Liver (tissue), 9 donors: ENCODE data around the gene C9orf153. TPM values are rescaled to one million over a fixed set of nuclear protein-coding genes. Genes with fewer than 3 reads are reported as not detected.

Source experiments
- DNase-seq: peaks from one replicate; pipeline ENCODE4 v3.0.0-alpha.2; 2017; ENCODE audit warnings: low spot score
- H3K27ac ChIP-seq, 2 donors: one replicate each; pipeline ENCODE4 v1.7.0; 2013; ENCODE audit warnings: inconsistent platforms in 2 of 2, low read length in 2 of 2, control low read depth in 1 of 2, low read depth in 1 of 2, mild to moderate bottlenecking in 1 of 2
- H3K27me3 ChIP-seq, 4 donors: one replicate each; pipeline versions ENCODE4 v1.6.1 to v1.7.0; 2013; ENCODE audit warnings: low read length in 3 of 4, inconsistent platforms in 1 of 4, mild to moderate bottlenecking in 1 of 4, moderate library complexity in 1 of 4; ENCODE audit not compliant: control insufficient read depth in 4 of 4, insufficient read depth in 4 of 4
- H3K36me3 ChIP-seq, 4 donors: one replicate each; pipeline versions ENCODE4 v1.6.1 to v1.7.0; 2013; ENCODE audit warnings: low read length in 3 of 4, mild to moderate bottlenecking in 3 of 4, low read depth in 1 of 4, moderate library complexity in 1 of 4; ENCODE audit not compliant: control insufficient read depth in 4 of 4, insufficient read depth in 3 of 4
- H3K4me1 ChIP-seq, 4 donors: one replicate each; pipeline versions ENCODE4 v1.6.1 to v1.7.0; 2013; ENCODE audit warnings: low read length in 3 of 4, mild to moderate bottlenecking in 3 of 4, moderate library complexity in 1 of 4; ENCODE audit not compliant: control insufficient read depth in 4 of 4, insufficient read depth in 4 of 4
- H3K4me3 ChIP-seq, 3 donors: one replicate each; pipeline versions ENCODE4 v1.6.1 to v1.7.0; 2013; ENCODE audit warnings: low read length in 3 of 3, control low read depth in 1 of 3, low read depth in 1 of 3, mild to moderate bottlenecking in 1 of 3
- H3K9ac ChIP-seq, 2 donors: one replicate each; pipeline ENCODE4 v1.7.0; 2013; ENCODE audit warnings: low read length in 2 of 2, mild to moderate bottlenecking in 2 of 2, moderate library complexity in 2 of 2, control low read depth in 1 of 2, low read depth in 1 of 2
- H3K9me3 ChIP-seq, 4 donors: one replicate each; pipeline versions ENCODE4 v1.6.1 to v1.7.0; 2013; ENCODE audit warnings: low read length in 3 of 4; ENCODE audit not compliant: control insufficient read depth in 4 of 4
- ATF3 ChIP-seq: IDR thresholded peaks from 2 replicates; pipeline ENCODE4 v1.6.1; 2016; ENCODE audit warnings: antibody characterized with exemption
- CTCF ChIP-seq: fragments of 150-350 bp; IDR thresholded peaks from 2 replicates; pipeline ENCODE4 v1.5.1; 2017; ENCODE audit warnings: improper control_type of control experiment, low read depth, low read length; ENCODE audit not compliant: missing input control
- EGR1 ChIP-seq, 2 donors: IDR thresholded peaks; 2 replicates each; pipeline ENCODE4 v1.6.1; 2016 to 2018; ENCODE audit warnings: antibody characterized with exemption in 2 of 2, low read depth in 2 of 2
- FOXA1 ChIP-seq: IDR thresholded peaks from 2 replicates; pipeline ENCODE4 v1.6.1; 2016; ENCODE audit warnings: antibody characterized with exemption
- FOXA2 ChIP-seq: IDR thresholded peaks from 2 replicates; pipeline ENCODE4 v1.6.1; 2016; ENCODE audit warnings: antibody characterized with exemption
- GABPA ChIP-seq, 2 donors: IDR thresholded peaks in 1 of 2; conservative IDR thresholded peaks in 1 of 2; 2 replicates each; pipeline ENCODE4 v1.6.1; 2016; ENCODE audit warnings: antibody characterized with exemption in 2 of 2, mild to moderate bottlenecking in 1 of 2, moderate library complexity in 1 of 2
- HNF4A ChIP-seq, 2 donors: conservative IDR thresholded peaks; 2 replicates each; pipeline ENCODE4 v1.6.1; 2016; ENCODE audit warnings: antibody characterized with exemption in 2 of 2, mild to moderate bottlenecking in 2 of 2
- HNF4G ChIP-seq: IDR thresholded peaks from 2 replicates; pipeline ENCODE4 v1.6.1; 2016; ENCODE audit warnings: antibody characterized with exemption
- JUND ChIP-seq, 2 donors: IDR thresholded peaks; 2 replicates each; pipeline ENCODE4 v1.6.1; 2016; ENCODE audit warnings: antibody characterized with exemption in 2 of 2
- NR2F2 ChIP-seq: IDR thresholded peaks from 2 replicates; pipeline ENCODE4 v1.6.1; 2016; ENCODE audit warnings: antibody characterized with exemption
- RAD21 ChIP-seq, 2 donors: IDR thresholded peaks; 2 replicates each; pipeline ENCODE4 v1.6.1; 2016; ENCODE audit warnings: antibody characterized with exemption in 2 of 2, mild to moderate bottlenecking in 2 of 2
- RXRA ChIP-seq, 2 donors: IDR thresholded peaks; 2 replicates each; pipeline ENCODE4 v1.6.1; 2017 to 2018; ENCODE audit warnings: antibody characterized with exemption in 2 of 2, mild to moderate bottlenecking in 1 of 2
- SP1 ChIP-seq: IDR thresholded peaks from 2 replicates; pipeline ENCODE4 v1.6.1; 2018; ENCODE audit warnings: antibody characterized with exemption, mild to moderate bottlenecking
- TAF1 ChIP-seq: conservative IDR thresholded peaks from 2 replicates; pipeline ENCODE4 v1.6.1; 2016; ENCODE audit warnings: antibody characterized with exemption, mild to moderate bottlenecking
- YY1 ChIP-seq: IDR thresholded peaks from 2 replicates; pipeline ENCODE4 v1.6.1; 2016; ENCODE audit warnings: antibody characterized with exemption, mild to moderate bottlenecking
- WGBS: extraction: QIAGEN DNeasy Blood & Tissue Kit; methylation state at CpG from one replicate; pipeline ENCODE4 v1.1.7; 2013; 5-methylcytosine and 5-hydroxymethylcytosine counted together
- polyA plus RNA-seq, 2 donors: library from polyadenylated mRNA; stranded (reverse) in 1 of 2; unstranded in 1 of 2; fragments of 200-250 nt in 1 of 2; fragments of >200 nt in 1 of 2; fragmentation: Nextera tagmentation in 1 of 2; extraction: Ambion mirVana in 1 of 2; gene quantifications; one replicate each; pipeline versions ENCODE4 v1.2.1 to v1.2.3, GENCODE V29; 2013 to 2015
- total RNA-seq, 2 donors: library from RNA; depleted of rRNA; stranded (reverse); fragments of >200 nt; gene quantifications; one replicate each; pipeline ENCODE4 v1.2.3, GENCODE V29; 2014
- TF ChIP-seq, protein P1 (sequence below): IDR thresholded peaks from 2 replicates; pipeline ENCODE4 v1.6.1; 2016; ENCODE audit warnings: antibody characterized with exemption, mild to moderate bottlenecking
- TF ChIP-seq, protein P2 (sequence below): IDR thresholded peaks from 2 replicates; pipeline ENCODE4 v1.6.1; 2016; ENCODE audit warnings: antibody characterized with exemption
- TF ChIP-seq, protein P3 (sequence below): IDR thresholded peaks from 2 replicates; pipeline ENCODE4 v1.6.1; 2016; ENCODE audit warnings: antibody characterized with exemption
- donor health status: healthy.
- donor health status: healthy.
- donor health status: healthy.
- donor health status: healthy.
- donor health status: healthy.

The C9orf153 gene
- total and polyA plus RNA-seq, 4 donors: 0.07 to 0.67 (median 0.34) TPM

DNA sequence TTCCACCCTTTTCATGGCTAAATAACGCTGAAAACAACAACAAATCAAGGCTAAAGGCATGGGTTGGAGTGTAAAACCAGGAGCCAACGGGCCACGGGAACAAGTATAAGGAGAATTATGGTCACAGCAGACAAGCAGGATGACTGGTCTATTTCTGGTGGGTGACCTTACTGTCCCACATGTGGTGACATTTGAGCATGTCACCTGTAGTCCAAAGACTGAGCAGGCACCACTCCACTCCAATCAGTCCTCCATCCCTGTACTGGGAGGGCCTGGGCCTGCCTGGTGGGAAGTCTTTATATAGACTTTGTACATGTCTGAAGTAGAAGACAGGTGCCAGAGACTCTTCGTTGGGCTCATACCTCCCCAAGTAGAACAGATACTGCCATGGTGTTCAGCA is 36.8 kb downstream of the C9orf153 start:
- Histone ChIP-seq H3K27ac (no peak overlapping the region), H3K9ac (no peak overlapping the region), H3K4me3 (no peak overlapping the region), H3K4me1 (no peaks in the 10 kb centered on the region), H3K9me3 (no peaks in the 10 kb centered on the region), H3K27me3 (no peaks in the 10 kb centered on the region), H3K36me3 (no peaks in the 10 kb centered on the region)
- DNase-seq: no peak
- TF ChIP-seq FOXA1 (no peak), RAD21 (IDR thresholded peaks at IDR 0.05) (no peak), EGR1 (IDR thresholded peaks at IDR 0.05; ENCODE audit: low read depth in 2 of 2) (no peak), JUND (IDR thresholded peaks at IDR 0.05) (no peak), TAF1 (no peak), NR2F2 (no peak), HNF4A (conservative IDR thresholded peaks at IDR 0.05) (no peak), HNF4G (no peak)
- TF ChIP-seq, protein P1, sequence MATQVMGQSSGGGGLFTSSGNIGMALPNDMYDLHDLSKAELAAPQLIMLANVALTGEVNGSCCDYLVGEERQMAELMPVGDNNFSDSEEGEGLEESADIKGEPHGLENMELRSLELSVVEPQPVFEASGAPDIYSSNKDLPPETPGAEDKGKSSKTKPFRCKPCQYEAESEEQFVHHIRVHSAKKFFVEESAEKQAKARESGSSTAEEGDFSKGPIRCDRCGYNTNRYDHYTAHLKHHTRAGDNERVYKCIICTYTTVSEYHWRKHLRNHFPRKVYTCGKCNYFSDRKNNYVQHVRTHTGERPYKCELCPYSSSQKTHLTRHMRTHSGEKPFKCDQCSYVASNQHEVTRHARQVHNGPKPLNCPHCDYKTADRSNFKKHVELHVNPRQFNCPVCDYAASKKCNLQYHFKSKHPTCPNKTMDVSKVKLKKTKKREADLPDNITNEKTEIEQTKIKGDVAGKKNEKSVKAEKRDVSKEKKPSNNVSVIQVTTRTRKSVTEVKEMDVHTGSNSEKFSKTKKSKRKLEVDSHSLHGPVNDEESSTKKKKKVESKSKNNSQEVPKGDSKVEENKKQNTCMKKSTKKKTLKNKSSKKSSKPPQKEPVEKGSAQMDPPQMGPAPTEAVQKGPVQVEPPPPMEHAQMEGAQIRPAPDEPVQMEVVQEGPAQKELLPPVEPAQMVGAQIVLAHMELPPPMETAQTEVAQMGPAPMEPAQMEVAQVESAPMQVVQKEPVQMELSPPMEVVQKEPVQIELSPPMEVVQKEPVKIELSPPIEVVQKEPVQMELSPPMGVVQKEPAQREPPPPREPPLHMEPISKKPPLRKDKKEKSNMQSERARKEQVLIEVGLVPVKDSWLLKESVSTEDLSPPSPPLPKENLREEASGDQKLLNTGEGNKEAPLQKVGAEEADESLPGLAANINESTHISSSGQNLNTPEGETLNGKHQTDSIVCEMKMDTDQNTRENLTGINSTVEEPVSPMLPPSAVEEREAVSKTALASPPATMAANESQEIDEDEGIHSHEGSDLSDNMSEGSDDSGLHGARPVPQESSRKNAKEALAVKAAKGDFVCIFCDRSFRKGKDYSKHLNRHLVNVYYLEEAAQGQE: no peak
- WGBS: 89% methylated on average over 4 of the region's 4 CpGs

GRCh38 chr9:86219606-86220005 is 39.9 kb downstream of the C9orf153 start:
- no peaks in the 10 kb centered on the region for H3K36me3 ChIP-seq
- H3K9ac ChIP-seq: no peak overlapping the region
- DNase-seq: no peak
- H3K27ac ChIP-seq: no peak overlapping the region
- TF ChIP-seq NR2F2: no peak
- TF ChIP-seq, protein P1: no peak
- TF ChIP-seq, protein P2, sequence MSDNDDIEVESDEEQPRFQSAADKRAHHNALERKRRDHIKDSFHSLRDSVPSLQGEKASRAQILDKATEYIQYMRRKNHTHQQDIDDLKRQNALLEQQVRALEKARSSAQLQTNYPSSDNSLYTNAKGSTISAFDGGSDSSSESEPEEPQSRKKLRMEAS: no peak
- TF ChIP-seq, protein P3, sequence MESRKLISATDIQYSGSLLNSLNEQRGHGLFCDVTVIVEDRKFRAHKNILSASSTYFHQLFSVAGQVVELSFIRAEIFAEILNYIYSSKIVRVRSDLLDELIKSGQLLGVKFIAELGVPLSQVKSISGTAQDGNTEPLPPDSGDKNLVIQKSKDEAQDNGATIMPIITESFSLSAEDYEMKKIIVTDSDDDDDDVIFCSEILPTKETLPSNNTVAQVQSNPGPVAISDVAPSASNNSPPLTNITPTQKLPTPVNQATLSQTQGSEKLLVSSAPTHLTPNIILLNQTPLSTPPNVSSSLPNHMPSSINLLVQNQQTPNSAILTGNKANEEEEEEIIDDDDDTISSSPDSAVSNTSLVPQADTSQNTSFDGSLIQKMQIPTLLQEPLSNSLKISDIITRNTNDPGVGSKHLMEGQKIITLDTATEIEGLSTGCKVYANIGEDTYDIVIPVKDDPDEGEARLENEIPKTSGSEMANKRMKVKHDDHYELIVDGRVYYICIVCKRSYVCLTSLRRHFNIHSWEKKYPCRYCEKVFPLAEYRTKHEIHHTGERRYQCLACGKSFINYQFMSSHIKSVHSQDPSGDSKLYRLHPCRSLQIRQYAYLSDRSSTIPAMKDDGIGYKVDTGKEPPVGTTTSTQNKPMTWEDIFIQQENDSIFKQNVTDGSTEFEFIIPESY: no peak
- TF ChIP-seq FOXA1: no peak
- TF ChIP-seq RXRA (IDR thresholded peaks at IDR 0.05): no peak
- no peak for TF ChIP-seq RAD21 (IDR thresholded peaks at IDR 0.05)
- TF ChIP-seq JUND (IDR thresholded peaks at IDR 0.05): no peak
- no peak for TF ChIP-seq EGR1 (IDR thresholded peaks at IDR 0.05; ENCODE audit: low read depth in 2 of 2)
- TF ChIP-seq ATF3: no peak
- TF ChIP-seq YY1: no peak
- TF ChIP-seq SP1: no peak
- TF ChIP-seq HNF4G: no peak
- no peak for TF ChIP-seq TAF1
- no peak for TF ChIP-seq CTCF
- no peak for TF ChIP-seq GABPA (IDR thresholded peaks at IDR 0.05 in 1 of 2, conservative IDR thresholded peaks at IDR 0.05 in 1 of 2)
- no peak for TF ChIP-seq FOXA2
- no peaks in the 10 kb centered on the region for H3K4me1 ChIP-seq
- H3K9me3 ChIP-seq: no peaks in the 10 kb centered on the region
- H3K27me3 ChIP-seq: no peaks in the 10 kb centered on the region
- 84% methylated on average over 3 of the region's 3 CpGs for WGBS
- no peak overlapping the region for H3K4me3 ChIP-seq
